Epithelial cell of proximal tubule (primary cell): ENCODE measurements around the gene WDR48. TPM values are rescaled to one million over a fixed set of nuclear protein-coding genes. Genes with fewer than 3 reads are reported as not detected.
"Not testable (repeated sequence)": the region's sequence is repeated elsewhere in the genome, so short reads cannot be mapped to it uniquely, and the experiment has no call there.

ENCODE experiments used
- DNase-seq: peaks from one replicate; pipeline ENCODE4 v3.0.0-alpha.2; 2011; ENCODE audit warnings: low read depth
- H3K4me3 ChIP-seq: 2 replicates; pipeline ENCODE4 v1.5.1; 2011; ENCODE audit warnings: low read depth, mild to moderate bottlenecking, low read length
- total RNA-seq: library from RNA; depleted of rRNA; stranded (reverse); fragments of >200 nt; gene quantifications from 2 replicates; pipeline ENCODE4 v1.2.3, GENCODE V29; 2015
- TF ChIP-seq, protein P1 (sequence below): conservative IDR thresholded peaks from 2 replicates; pipeline ENCODE4 v1.5.1; 2012; ENCODE audit warnings: low read depth, mild to moderate bottlenecking, low read length

Gene WDR48
- total RNA-seq, 1 donor from 2014 or later, result 29.5 TPM

DNA sequence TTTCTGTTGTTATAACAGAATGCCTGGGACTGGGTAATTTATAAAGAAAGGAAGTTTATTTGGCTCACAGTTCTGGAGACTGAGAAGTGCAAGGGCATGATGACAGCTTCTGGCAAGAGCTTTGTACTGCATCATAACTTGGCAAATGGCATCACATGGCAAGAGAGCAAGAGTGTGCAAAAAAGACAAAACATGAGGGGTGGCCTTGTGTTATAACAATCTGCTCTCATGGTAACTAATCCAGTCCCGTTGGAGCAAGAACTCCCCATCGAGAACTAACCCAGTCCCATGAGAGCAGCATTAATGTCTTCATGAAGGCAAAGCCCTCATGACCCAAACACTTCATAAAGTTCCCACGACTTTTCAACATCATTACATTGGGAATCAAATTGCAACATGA is 23.3 kb upstream of the WDR48 start:
- DNase-seq, result no peak
- TF ChIP-seq, protein P1, sequence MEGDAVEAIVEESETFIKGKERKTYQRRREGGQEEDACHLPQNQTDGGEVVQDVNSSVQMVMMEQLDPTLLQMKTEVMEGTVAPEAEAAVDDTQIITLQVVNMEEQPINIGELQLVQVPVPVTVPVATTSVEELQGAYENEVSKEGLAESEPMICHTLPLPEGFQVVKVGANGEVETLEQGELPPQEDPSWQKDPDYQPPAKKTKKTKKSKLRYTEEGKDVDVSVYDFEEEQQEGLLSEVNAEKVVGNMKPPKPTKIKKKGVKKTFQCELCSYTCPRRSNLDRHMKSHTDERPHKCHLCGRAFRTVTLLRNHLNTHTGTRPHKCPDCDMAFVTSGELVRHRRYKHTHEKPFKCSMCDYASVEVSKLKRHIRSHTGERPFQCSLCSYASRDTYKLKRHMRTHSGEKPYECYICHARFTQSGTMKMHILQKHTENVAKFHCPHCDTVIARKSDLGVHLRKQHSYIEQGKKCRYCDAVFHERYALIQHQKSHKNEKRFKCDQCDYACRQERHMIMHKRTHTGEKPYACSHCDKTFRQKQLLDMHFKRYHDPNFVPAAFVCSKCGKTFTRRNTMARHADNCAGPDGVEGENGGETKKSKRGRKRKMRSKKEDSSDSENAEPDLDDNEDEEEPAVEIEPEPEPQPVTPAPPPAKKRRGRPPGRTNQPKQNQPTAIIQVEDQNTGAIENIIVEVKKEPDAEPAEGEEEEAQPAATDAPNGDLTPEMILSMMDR, result no peak
- H3K4me3 ChIP-seq, result no peak overlapping the region

DNA sequence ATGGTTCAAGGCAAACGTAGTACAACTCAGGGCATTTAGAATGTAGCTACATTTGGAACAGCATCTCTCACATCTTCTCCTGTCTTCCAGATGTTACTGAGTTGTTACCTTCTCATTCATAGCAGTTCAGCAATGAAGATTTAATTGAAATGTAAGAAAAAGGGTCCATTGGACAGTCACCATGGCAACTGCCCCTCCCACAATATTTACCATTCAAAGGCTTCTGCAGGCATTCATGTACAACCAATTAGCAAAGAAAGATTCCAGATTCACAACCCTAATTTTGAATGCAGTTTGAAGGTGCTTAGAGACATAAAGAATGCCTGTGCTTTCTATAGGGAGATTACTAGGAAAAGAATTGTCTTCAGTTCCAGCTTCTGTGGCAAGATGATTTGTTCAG is 22.3 kb upstream of the WDR48 start:
- TF ChIP-seq, protein P1, result no peak
- DNase-seq, result no peak

DNA sequence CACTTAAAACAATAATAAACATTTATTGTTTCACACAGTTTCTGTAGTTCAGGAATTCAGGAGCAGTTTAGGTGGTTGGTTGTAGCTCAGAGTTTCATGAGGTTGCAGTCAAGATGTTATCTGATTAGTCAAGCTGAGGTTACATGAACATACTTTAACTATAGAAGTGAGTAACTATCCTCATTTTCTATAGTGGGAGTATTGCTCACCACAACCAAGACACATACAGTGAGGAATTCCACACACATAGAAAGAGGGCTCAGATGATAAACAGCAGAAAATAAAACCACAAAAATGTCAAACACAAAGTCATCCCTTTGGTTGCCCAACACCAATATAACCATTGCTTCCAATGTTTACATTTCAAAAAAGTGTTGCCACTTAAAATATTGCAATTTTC is 13.7 kb upstream of the WDR48 start:
- TF ChIP-seq, protein P1, result no peak

More for the DNA sequence above, 22.3 kb upstream of the WDR48 start:
- H3K4me3 ChIP-seq, result no peak overlapping the region

DNA sequence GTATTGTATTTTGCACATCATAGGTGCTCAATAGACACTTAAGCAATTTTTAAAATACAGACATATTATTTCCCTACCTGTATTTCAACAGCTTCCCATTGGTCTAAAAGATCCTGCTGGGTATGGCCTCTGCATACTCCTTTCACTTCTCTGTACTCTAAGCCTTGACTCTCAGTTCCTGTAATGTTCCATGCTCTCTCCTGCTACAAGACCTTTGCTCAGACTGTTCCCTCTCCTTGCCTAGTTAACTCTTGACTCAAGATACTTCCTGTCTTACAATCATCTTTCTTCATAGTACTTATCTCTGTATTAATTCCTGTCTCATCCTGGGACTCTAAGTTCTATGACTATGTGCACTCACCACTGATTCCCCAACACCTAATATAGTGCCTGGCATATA is 1.8 kb upstream of the WDR48 start:
- TF ChIP-seq, protein P1, result no peak
- DNase-seq, result no peak
- H3K4me3 ChIP-seq, result no peak overlapping the region

More for the DNA sequence above, 13.7 kb upstream of the WDR48 start:
- H3K4me3 ChIP-seq, result no peak overlapping the region
- no peak for DNase-seq

DNA sequence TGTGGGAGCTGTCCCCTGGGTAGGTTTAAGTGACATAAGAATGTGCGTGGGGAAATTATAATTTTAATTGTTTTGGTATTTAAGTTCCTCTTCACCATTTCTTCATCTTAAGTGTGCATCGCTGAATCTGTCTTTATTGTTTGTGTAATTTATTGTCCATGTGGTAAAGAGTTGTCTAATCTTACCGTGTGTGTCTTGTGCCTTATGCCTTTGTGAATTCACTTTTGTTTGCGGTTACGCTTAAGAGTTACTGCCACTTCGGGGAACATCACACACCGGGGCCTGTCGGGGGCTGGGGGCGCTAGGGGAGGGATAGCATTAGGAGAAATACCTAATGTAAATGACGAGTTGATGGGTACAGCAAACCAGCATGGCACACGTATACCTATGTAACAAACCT is 767 bp downstream of the WDR48 start:
- H3K4me3 ChIP-seq, result peak overlapping the region; percentile 76
- TF ChIP-seq, protein P1, result no peak
- DNase-seq, result no peak

DNA sequence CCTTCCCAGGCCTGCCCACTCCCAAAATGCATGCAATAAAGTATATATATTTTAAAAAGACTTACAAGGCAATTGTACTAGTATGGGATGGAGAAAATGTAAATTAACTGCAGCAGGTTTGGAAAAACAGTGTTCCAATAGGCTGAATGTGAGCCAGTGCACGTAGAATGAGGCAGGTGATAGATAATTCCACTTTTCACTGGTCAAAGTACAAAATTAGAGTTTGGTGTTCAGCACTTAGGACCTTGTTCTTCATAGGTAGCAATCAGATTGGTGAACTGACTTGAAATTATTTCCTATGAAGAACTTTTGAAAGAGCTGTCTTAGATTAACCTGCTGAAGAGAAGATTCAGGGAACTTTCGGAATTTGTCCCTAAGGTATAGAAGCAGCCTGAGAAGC is 1.9 kb downstream of the WDR48 start:
- no peak overlapping the region for H3K4me3 ChIP-seq
- no peak for DNase-seq
- TF ChIP-seq, protein P1, result no peak

DNA sequence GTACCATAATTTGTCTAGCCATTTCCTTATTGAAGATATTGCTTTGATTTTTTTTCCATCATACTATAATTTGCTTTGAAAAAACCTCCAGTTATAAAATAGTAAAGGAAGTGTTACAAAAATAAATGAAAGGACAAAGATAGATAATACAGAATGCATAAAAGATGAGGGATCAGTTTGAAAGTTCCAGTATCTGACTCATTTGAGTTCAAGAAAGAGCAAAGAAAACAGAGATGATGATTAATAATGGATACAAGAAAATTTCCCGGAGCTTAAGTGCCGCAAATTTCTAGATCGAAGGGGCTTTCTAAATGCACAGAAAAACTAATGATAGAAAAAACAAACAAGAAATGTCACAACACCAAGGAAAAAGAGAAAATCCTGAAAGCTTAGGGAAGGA is 4.3 kb downstream of the WDR48 start:
- TF ChIP-seq, protein P1, result no peak
- DNase-seq, result no peak
- H3K4me3 ChIP-seq, result no peak overlapping the region

DNA sequence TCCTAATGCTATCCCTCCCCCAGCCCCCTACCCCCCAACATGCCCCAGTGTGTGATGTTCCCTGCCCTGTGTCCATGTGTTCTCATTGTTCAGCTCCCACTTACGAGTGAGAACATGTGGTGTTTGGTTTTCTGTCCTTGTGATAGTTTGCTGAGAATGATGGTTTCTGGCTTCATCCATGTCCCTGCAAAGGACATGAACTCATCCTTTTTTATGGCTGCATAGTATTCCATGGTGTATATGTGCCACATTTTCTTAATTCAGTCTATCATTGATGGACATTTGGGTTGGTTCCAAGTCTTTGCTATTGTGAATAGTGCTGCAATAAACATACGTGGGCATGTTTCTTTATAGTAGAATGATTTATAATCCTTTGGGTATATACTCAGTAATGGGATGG is 9.4 kb downstream of the WDR48 start:
- not testable (repeated sequence) for DNase-seq, H3K4me3 ChIP-seq
